Esophagus mucosa (tissue), 1 donor: Measurements from ENCODE around the gene PEX1. TPM values are rescaled to one million over a fixed set of nuclear protein-coding genes. Genes with fewer than 3 reads are reported as not detected.
"Not testable (repeated sequence)": the region's sequence is repeated elsewhere in the genome, so short reads cannot be mapped to it uniquely, and the experiment has no call there.

Experiments
- ATAC-seq: fragments of 200-7000 bp; cut with Tn5 transposase; one replicate; pipeline ENCODE4 v1.9.1; 2020
- total RNA-seq: library from RNA; stranded (reverse); gene quantifications from one replicate; pipeline ENCODE4 v1.2.4, GENCODE V29; 2023
- donor health status: DM: yes; HTN: yes; CAD: no.

The PEX1 gene
- total RNA-seq, result 10.6 TPM

- ATAC-seq, result peak; percentile 99
Observed at GRCh38 chr7:92528188-92528957, at the start of gene PEX1, which contains the start of gene RBM48. Gene PEX1 (minus strand): TSS chr7:92528520. CDS start chr7:92528435, 85 bp downstream. Gene RBM48 (plus strand): TSS chr7:92528795. CDS start chr7:92528814, 19 bp downstream.

DNA sequence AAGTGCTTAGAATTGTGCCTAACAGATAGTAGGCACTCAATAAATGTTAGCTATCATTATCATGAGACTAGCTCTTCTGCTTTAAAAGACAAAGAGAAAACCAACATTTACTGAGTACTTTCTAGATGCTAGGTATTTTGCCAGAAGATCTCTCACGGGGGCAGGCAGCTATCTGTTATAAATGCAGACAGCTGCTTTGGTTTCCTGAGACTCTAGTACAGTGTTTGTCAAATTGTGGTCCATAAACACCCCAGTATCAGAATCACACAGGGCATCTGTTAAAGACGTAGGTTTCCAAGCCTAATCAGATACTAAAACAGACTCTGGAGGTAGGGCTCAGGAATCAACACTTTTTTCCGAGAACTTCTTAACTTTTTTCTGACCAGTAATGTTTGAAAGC, 48.0 kb upstream of the PEX1 start:
- no peak for ATAC-seq

- no peak for ATAC-seq
Observed at GRCh38 chr7:92569137-92569536, 40.8 kb upstream of the PEX1 start.

DNA sequence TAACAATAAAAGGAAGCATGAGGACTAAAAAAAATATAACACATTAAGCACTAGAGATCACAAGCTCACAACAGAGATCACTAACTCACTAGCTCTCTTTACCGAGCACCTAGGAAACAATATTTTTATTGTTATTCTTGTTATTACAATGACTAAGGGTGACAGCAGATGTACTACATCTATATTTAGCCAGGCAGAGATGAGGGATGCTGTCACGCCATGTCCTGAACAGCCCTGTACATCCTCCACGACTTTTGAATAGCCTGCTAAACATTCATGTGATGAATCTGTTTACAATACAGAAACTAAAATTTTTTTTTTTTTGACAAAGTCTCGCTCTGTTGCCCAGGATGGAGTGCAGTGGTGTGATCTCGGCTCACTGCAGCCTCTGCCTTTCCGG, 39.1 kb upstream of the PEX1 start:
- ATAC-seq, result no peak

DNA sequence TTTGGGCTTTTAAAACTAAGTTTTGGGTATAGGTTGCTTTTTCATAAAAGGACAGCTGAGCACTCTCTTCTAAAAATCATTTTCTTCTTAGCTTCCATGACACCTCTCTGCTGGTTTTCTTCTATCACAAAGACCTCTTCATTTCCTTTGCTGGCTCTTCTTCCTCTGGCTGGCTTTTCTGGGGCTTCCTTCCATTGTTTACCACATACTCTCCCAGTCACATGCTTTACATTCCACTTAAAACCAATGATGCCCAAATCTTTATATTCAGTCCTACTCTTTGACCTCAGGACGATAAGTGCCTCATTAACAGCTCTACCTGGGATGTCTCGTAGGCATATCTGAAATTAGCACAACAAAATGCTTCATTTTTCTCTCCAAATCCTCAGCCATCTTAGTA, 35.0 kb upstream of the PEX1 start:
- no peak for ATAC-seq

GRCh38 chr7:92560602-92561001, 32.3 kb upstream of the PEX1 start:
- ATAC-seq, result no peak

GRCh38 chr7:92557808-92558362, 29.6 kb upstream of the PEX1 start:
- ATAC-seq, result no peak

DNA sequence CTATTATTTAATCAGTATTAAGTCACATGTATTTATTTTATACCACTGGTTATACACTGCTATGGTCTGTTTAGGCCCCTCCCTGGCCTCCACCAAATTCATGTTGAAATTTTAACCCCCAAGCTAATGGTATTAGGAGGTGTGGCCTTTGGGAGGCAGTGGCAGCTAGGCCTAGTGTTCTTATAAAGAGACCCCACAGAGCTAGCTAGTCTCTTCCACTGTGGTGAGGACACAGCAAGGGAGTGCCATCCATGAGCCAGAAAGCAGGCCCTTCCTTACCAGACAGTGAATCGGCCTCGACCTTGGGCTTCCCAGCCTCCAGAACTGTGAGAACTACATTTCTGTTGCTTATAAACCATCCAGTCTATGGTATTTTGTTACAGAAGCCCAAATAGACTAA, 28.9 kb upstream of the PEX1 start:
- no peak for ATAC-seq

GRCh38 chr7:92550194-92550593, 21.9 kb upstream of the PEX1 start:
- ATAC-seq, result no peak

- ATAC-seq, result no peak
Observed at GRCh38 chr7:92547579-92547978, 19.3 kb upstream of the PEX1 start.

DNA sequence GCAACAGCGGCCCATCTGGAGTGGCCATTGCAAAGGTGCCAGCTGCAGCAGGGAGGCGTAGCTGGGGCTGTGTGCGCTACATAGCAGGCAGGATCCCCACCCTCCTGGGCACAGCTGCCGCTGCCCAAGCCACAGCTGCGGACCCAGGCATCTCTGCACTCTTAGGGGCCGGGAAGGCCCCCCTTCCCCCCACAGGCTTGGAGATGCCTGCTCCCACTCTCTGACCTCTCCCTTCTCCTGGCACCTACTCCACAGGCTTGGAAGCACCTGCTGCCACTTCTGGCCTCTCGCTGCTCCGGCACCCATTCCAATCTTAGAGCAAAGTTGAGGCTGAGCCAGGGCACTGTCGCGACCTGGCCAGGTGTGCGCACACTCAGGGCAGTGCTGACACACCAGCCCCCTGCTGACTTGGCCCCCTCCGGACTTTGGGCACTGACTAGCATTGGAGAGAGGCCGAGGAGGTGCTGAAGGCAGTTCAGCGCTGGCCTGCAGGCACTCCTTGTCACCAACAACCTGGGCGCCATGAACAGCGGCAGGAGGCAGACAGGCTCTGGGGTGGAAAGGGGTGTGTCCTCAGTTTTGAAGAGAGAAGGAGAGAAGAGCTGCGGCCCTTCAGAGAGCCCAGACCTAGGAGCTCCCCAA, 18.7 kb upstream of the PEX1 start:
- no peak for ATAC-seq

DNA sequence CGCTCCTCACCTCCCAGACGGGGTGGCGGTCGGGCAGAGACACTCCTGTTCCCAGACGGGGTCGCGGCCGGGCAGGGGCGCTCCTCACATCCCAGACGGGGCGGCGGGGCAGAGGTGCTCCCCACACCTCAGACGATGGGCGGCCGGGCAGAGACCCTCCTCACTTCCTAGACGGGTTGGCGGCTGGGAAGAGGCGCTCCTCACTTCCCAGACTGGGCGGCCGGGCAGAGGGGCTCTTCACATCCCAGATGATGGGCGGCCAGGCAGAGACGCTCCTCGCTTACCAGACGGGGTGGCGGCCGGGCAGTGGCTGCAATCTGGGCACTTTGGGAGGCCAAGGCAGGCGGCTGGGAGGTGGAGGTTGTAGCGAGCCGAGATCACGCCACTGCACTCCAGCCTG, 16.8 kb upstream of the PEX1 start:
- ATAC-seq, result not testable (repeated sequence)

GRCh38 chr7:92543542-92543941, 15.2 kb upstream of the PEX1 start:
- not testable (repeated sequence) for ATAC-seq

DNA sequence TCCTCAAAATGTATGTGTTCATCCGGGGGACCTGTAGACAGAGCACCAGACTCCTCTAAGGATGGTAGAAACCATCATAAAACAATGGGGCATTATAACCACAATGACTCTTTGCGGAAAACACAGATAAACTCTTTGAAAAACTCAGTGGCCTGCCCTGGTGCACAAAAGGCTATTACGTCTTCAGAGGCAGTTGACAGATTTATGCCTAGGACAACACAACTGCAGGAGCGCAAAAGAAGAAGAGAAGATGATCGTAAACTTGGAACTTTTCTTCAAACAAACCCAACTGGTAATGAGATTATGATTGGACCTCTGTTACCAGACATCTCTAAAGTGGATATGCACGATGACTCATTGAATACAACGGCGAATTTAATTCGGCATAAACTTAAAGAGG, 6.3 kb upstream of the PEX1 start:
- ATAC-seq, result no peak

DNA sequence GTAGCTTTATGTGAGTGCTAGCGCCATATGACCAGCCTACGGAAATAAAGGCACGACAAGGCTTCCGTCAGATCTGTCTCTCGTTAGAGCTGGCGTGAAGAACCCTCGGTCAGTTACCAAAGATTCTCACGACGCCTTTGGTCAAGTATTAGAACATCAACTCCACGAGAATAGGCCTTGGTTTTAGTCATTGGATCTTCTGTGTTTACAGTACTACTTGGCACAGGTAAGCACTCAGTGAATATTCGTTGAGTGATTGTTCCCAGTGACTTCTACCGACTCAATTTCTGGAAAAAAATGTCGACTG, 591 bp upstream of the PEX1 start:
- no peak for ATAC-seq

DNA sequence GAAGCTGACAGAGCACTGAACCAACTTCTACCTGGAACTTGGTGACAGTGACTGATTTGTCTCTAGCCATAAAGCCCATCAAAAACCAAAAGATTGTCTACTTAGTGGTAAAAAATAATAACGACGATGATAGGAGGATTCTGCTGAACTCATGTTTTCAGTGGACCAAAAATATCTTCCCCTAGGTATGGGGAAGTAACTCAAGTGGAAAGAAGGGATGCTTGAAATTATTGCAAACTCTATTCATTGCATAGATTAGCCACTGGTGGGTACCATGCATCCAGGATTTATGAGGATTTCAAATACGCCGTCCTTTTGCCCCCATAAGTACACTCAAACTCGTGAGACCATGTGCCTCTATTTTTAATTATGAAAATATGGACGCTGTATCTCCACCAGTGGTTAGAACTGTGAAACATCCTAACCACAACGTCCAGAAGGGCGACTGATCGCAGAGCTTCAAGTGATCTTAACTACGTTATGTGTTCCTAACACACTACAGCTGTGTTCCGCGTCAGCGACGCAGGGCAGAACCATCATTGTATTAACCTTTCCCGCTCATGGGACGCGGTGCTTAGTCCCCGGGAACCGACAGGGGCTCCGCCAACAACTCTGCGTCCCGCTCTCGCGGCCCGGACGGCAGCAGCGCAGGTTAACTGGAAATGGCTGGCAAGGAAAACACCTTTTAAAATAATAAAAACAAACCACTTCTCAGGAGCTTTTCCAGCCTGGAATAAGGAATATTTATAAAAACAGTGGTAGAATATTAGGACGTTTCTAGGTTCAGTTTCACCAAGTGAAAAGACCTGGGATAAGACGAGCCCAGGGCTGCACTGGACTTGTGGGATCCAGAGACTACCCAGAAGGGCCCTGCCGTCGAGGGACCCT, 776 bp downstream of the PEX1 start:
- ATAC-seq, result peak; percentile 53

DNA sequence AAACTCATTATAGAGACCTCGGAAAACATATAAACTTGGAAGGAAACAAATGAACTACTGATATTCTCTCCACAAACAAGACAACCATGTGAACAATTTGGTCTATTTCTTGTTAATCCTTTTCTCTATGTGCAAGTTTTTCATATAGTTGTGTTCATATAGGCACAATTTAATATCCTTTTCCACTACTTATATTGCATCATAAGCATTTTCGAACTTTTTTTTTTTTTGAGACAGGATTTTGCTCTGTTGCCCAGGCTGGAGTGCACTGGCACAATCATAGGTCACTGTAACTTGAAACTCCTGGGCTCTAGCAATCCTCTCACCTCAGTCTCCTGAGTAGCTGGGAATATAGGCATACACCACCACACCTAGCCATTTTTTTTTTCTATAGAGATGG, 5.2 kb downstream of the PEX1 start:
- no peak for ATAC-seq

GRCh38 chr7:92520024-92520423, 8.3 kb downstream of the PEX1 start:
- ATAC-seq, result no peak

GRCh38 chr7:92517631-92518030, 10.7 kb downstream of the PEX1 start:
- ATAC-seq, result no peak

- no peak for ATAC-seq
Observed at GRCh38 chr7:92513167-92513902, 15.0 kb downstream of the PEX1 start.

DNA sequence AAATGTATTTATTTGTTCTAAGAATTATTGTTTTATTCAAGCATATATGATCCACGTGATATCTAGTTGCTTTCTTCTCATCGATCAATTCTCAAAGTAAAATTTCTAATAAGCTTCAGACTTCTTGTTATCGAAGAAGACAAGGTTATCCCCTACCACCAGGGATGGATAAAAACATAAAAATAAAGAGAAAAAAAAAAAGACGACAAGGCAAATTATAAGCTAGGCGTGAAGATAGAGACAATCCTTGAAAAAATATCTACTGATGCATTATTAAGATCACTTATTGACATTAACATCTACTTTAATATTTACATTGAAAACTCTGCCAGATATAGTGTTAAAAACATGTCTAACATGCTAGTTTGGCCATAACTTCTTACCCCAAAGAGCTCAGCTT, 19.4 kb downstream of the PEX1 start:
- ATAC-seq, result no peak

GRCh38 chr7:92506363-92506762, 22.0 kb downstream of the PEX1 start:
- ATAC-seq, result no peak
